ENCODE data around the gene KRT73.

The KRT73 gene

GRCh38 chr12:52618216-52618615 lies at the start of gene KRT73:
Gene KRT73, minus strand, starts transcription at chr12:52618559. Its CDS starts 35 bp downstream, at chr12:52618524.
- no peak for DNase-seq

- no peak for DNase-seq
Observed at GRCh38 chr12:52667931-52668330, 49.6 kb upstream of the KRT73 start.

- DNase-seq, result no peak
Observed at GRCh38 chr12:52667509-52667908, 49.1 kb upstream of the KRT73 start.

DNA sequence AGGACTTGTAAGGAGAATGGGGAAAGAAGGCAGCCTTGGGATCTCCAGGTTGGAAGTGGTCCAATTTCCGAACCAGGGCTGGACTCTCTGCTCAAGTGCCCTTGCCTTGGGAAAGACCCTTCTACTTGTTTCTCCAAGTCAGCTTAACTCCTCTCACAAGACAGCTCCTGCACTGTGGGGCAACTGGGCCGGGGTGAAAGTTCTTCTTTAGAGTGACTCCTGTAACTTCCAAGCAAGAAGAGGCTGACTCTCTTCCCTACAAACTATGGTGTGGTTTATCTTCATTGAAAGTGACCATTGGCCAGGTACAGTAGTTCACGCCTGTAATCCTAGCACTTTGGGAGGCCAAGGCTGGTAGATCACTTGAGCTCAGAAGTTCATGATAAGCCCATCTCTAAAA lies 48.1 kb upstream of the KRT73 start:
- DNase-seq, result no peak

DNA sequence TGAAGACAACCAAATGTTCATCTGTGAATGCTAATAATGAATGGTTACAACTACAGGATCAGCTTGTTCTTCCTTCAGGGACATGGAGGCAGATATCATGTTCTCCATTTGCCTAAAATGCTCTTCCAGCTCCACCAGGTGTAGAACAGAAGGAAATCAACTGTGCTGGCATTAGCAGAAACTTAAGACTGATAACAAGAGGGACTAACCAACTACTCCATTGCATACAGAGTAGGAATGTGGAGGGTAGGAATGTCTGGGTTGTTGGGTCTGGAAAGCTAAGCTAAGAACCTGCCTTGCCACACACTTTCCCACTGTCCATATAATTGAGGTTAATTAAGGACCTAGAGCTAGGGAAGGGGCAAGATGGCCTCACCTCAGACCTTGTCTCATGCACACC lies 45.1 kb upstream of the KRT73 start:
- DNase-seq, result no peak

DNA sequence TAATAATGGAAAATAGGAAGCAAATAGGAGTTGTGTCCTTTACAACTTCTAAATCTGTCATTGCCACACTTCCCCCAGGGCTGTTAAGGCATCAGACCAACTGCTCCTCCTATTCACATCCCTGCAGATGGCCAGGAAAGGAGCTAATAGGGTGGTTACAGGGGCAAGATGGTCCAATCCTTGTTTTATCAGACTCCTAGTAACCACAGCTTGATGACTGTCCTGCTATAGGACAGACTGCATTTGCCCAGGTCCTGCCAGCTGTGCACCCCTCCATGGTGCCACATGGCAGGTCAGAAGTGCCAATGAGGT lies 44.5 kb upstream of the KRT73 start:
- DNase-seq, result no peak

- no peak for DNase-seq
Observed at GRCh38 chr12:52662093-52662917, 43.9 kb upstream of the KRT73 start.

DNA sequence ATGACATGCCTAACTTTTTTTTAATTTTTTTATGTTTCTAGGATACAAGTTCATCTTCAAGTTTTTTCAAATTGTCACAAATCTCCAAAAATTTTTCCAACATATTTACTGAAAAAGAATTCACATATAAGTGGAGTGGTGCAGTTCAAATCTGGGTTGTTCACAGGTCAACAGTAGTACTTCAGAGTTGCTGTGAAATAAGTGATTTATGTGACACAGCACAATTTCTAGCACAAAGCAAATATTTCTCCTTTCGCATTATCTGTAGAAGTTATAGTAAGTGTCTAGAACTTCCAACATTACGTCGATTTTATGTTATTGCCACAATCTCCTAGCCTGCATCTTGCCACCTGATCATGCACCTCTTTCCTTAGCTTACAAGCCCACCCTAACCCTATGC lies 43.3 kb upstream of the KRT73 start:
- DNase-seq, result no peak

- DNase-seq, result no peak
Observed at GRCh38 chr12:52660934-52661499, 42.7 kb upstream of the KRT73 start.

GRCh38 chr12:52659951-52660350 lies 41.6 kb upstream of the KRT73 start:
- DNase-seq, result no peak

GRCh38 chr12:52659395-52659794 lies 41.0 kb upstream of the KRT73 start:
- DNase-seq, result no peak

- DNase-seq, result no peak
Observed at GRCh38 chr12:52658196-52658595, 39.8 kb upstream of the KRT73 start.

GRCh38 chr12:52657250-52657902 lies 39.0 kb upstream of the KRT73 start:
- DNase-seq, result no peak

DNA sequence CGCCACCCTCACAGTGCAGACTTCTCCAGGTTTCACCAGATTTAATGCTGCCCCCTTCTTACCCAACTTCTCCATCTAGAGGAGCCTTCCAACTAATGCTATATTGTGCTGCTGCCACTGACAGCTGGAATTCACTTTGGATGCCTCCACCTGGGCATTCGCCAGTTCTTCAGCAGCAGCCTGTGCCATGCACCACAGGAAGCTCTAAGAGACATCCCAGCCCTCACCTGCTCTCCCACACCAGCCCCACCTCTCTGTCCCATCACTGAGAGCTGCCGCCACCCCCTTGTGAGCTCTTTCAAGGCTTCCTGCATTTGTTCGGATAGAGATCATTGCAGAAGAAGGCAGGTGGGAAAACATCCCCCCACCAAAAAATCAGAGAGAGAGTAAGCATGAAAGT lies 38.3 kb upstream of the KRT73 start:
- DNase-seq, result no peak

GRCh38 chr12:52655720-52656124 lies 37.4 kb upstream of the KRT73 start:
- no peak for DNase-seq

GRCh38 chr12:52655251-52655650 lies 36.9 kb upstream of the KRT73 start:
- DNase-seq, result no peak

DNA sequence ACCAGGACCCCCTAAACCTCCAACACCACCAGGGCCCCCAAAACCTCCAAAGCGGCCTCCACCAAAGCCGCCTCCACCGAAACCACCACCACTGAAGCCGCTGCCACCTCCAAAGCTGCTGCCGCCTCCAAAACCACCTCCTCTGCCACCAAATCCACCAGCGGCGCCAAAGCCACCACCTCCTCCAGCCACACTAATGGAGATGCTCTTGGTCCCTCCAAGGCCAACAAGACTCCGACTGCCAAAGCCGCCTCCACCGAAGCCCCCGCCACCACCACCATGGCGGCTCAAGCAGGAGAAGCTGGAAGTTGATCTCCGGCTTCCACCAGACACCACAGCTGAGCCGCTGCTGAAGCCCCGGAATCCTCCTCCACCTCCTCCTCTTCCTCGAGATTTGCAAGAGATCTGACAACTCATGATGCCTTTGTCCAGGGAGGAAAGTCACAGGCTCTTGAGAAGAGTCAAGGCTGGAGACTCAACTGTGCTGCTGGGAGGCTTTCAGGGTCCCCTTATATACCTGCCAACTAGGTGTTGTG lies 33.4 kb upstream of the KRT73 start, which contains the start of gene KRT2:
TSS of gene KRT2 (minus strand) at position 486 of the 536 bp plus-strand sequence. CDS start at position 417, 69 bp downstream.
- DNase-seq, result no peak

DNA sequence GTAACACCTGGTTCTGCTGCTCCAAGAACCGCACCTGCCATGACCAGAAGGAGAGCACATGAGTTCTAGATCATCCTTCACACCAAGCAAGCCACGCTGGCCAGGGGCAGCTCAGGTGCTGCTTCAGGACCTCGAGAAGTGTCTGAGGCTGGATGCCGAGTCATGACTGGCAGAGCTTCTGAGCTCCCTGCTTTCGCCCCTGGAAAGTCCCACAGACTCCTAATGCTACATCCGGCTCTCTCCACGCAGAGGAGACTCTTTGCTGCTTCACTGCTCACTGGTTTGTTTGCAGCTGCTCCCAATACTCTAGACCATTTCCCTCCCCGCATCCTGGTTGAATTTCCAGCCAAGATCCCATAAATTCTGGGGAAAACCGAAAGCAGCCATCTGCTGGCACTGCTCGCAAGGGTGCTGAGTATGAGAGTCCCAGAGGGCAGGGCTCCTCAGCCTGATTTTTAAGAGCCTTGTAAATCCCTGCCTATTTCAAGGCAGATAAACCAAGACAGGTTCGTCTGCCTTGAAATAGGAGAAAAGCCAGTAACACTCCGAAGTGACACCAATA lies 32.2 kb upstream of the KRT73 start:
- no peak for DNase-seq

GRCh38 chr12:52649066-52649465 lies 30.7 kb upstream of the KRT73 start:
- DNase-seq, result no peak

DNA sequence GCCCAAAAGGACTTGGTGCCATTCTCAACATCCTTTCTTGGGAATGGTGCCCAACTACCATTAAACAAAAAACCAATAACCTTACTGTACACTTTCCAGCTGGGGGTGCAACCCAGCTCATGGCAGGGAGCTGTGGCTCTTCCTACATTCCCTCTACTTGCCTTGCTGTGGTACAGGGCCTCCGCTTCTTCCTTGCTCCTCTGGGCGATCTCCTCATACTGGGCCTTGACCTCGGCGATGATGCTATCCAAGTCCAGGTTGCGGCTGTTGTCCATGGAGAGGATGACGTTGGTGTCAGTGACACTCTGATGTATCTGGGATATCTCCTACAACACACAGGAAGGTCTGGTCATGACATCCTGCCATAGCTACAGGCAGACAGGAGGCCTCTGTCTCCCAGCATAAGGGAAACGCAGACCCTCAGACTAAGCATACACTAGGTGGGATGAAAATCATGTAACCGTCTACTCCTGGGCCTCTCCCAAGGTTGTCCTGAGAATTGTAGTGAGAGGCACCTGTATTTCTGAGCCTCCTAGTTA lies 29.7 kb upstream of the KRT73 start:
- no peak for DNase-seq

- no peak for DNase-seq
Observed at GRCh38 chr12:52647601-52648000, 29.2 kb upstream of the KRT73 start.

DNA sequence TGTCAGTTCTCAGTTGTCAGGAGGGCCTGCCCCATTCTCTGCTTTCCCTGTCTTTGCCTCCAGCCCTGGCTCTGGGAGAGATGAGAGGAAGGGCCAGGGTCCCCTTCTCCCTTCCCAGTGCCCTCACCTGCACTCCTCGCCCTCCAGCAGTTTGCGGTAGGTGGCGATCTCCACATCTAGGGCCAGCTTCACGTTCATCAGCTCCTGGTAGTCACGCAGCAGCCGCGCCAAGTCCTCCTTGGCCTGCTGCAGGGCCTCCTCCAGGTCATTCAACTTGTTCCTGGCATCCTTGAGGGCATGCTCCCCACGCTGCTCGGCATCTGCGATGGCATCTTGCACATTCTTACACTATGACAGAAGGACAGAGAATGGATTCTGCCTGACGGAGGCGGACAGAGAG lies 28.3 kb upstream of the KRT73 start:
- no peak for DNase-seq

DNA sequence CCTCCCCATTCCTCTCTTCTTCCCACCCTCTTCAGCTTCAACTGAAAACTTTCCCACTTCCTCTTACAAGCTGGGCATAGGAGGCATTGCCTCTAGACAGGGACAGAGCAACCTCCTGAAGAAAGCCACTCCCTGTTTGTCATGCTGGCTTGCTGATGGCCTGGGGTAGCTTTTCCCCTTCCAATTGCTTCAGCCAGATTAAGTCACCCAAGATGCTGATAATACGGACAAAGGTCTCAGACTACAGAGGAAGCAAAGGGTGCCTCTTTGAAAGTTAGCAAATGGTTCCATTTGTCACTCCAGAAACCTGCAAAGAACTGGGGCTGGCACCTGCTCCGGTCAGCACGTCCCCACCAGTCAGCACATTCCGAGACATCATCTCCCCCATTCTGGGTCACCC lies 27.6 kb upstream of the KRT73 start:
- DNase-seq, result no peak

Data from activated CD4-positive, alpha-beta T cell treated with anti-CD3 and anti-CD28 coated beads for 48 hours (primary cell).